Parathyroid adenoma (tissue), 2 donors: ENCODE results near the gene DDX24.

Experiments
- H2AFZ ChIP-seq: fragments of 300-600 bp; sonication (generic); one replicate; pipeline ENCODE4 v1.7.0; 2017; ENCODE audit warnings: antibody characterized with exemption, mild to moderate bottlenecking
- H3K27ac ChIP-seq: fragments of 300-600 bp; sonication (generic); one replicate; pipeline ENCODE4 v1.7.0; 2017
- H3K27me3 ChIP-seq: fragments of 300-600 bp; sonication (generic); one replicate; pipeline ENCODE4 v1.7.0; 2017; ENCODE audit warnings: low read length; ENCODE audit not compliant: control insufficient read depth, insufficient read depth
- H3K36me3 ChIP-seq: fragments of 300-600 bp; sonication (generic); one replicate; pipeline ENCODE4 v1.7.0; 2017; ENCODE audit warnings: low read length; ENCODE audit not compliant: control insufficient read depth, insufficient read depth
- H3K4me1 ChIP-seq: fragments of 300-600 bp; sonication (generic); one replicate; pipeline ENCODE4 v1.7.0; 2017; ENCODE audit warnings: control low read depth
- H3K4me2 ChIP-seq: fragments of 300-600 bp; sonication (generic); one replicate; pipeline ENCODE4 v1.7.0; 2017; ENCODE audit warnings: low read length
- H3K4me3 ChIP-seq: fragments of 300-600 bp; sonication (generic); one replicate; pipeline ENCODE4 v1.7.0; 2017; ENCODE audit warnings: low read depth, low read length
- H3K79me2 ChIP-seq: fragments of 300-600 bp; sonication (generic); one replicate; pipeline ENCODE4 v1.7.0; 2017; ENCODE audit warnings: control low read depth
- H3K9ac ChIP-seq: fragments of 300-600 bp; sonication (generic); one replicate; pipeline ENCODE4 v1.7.0; 2017; ENCODE audit warnings: mild to moderate bottlenecking
- H3K9me3 ChIP-seq: fragments of 300-600 bp; sonication (generic); one replicate; pipeline ENCODE4 v1.7.0; 2017; ENCODE audit warnings: low read length; ENCODE audit not compliant: control insufficient read depth
- CTCF ChIP-seq: fragments of 300-600 bp; sonication (generic); IDR thresholded peaks from one replicate; pipeline ENCODE4 v1.7.0; 2017; ENCODE audit warnings: antibody characterized with exemption, mild to moderate bottlenecking
- donor health status: primary hyperparathyroidism.

DDX24 gene

GRCh38 chr14:94048691-94049624 lies 32.0 kb downstream of the DDX24 start:
- Histone ChIP-seq H3K79me2 (peaks cover 3% of the 10 kb centered on the region), H3K27me3 (no peaks in the 10 kb centered on the region), H3K4me3 (no peak overlapping the region), H3K9me3 (no peaks in the 10 kb centered on the region), H3K9ac (no peak overlapping the region), H3K4me2 (no peak overlapping the region), H3K36me3 (no peaks in the 10 kb centered on the region), H2AFZ (no peak overlapping the region), H3K27ac (no peak overlapping the region), H3K4me1 (peaks cover 18% of the 10 kb centered on the region)
- no peak for TF ChIP-seq CTCF

- H3K27me3 ChIP-seq: no peaks in the 10 kb centered on the region
- no peak overlapping the region for H3K4me3 ChIP-seq
- peaks cover 12% of the 10 kb centered on the region for H3K4me1 ChIP-seq
- TF ChIP-seq CTCF: no peak
- no peak overlapping the region for H3K9ac ChIP-seq
- no peak overlapping the region for H3K27ac ChIP-seq
- no peak overlapping the region for H3K4me2 ChIP-seq
- H3K9me3 ChIP-seq: no peaks in the 10 kb centered on the region
- no peak overlapping the region for H2AFZ ChIP-seq
- H3K36me3 ChIP-seq: no peaks in the 10 kb centered on the region
- peaks cover 3% of the 10 kb centered on the region for H3K79me2 ChIP-seq
These were observed 33.4 kb downstream of the DDX24 start for GRCh38 chr14:94047581-94047980.

- Histone ChIP-seq H2AFZ (no peak overlapping the region), H3K9ac (no peak overlapping the region), H3K27ac (no peak overlapping the region), H3K9me3 (no peaks in the 10 kb centered on the region), H3K4me2 (no peak overlapping the region), H3K4me3 (no peak overlapping the region), H3K27me3 (no peaks in the 10 kb centered on the region), H3K79me2 (peaks cover 3% of the 10 kb centered on the region), H3K36me3 (no peaks in the 10 kb centered on the region), H3K4me1 (peaks cover 7% of the 10 kb centered on the region)
- TF ChIP-seq CTCF: no peak
These were observed 34.2 kb downstream of the DDX24 start for GRCh38 chr14:94046696-94047250.

- no peak overlapping the region for H3K27ac ChIP-seq
- H3K4me3 ChIP-seq: no peak overlapping the region
- no peaks in the 10 kb centered on the region for H3K27me3 ChIP-seq
- H3K36me3 ChIP-seq: no peaks in the 10 kb centered on the region
- no peaks in the 10 kb centered on the region for H3K79me2 ChIP-seq
- no peak for TF ChIP-seq CTCF
- H3K9me3 ChIP-seq: no peaks in the 10 kb centered on the region
- H3K4me2 ChIP-seq: no peak overlapping the region
- H3K4me1 ChIP-seq: no peaks in the 10 kb centered on the region
- H3K9ac ChIP-seq: no peak overlapping the region
- H2AFZ ChIP-seq: no peak overlapping the region
These were observed 35.2 kb downstream of the DDX24 start for GRCh38 chr14:94045563-94046345.
